HG03342 (cell line): ENCODE results near the gene SP140.

Source experiments
- ATAC-seq: cut with Tn5 transposase; IDR thresholded peaks from one replicate; pipeline ENCODE4 v1.9.1; 2021; ENCODE audit warnings: mild to moderate bottlenecking, moderate library complexity; ENCODE audit not compliant: unreplicated experiment

The SP140 gene

DNA sequence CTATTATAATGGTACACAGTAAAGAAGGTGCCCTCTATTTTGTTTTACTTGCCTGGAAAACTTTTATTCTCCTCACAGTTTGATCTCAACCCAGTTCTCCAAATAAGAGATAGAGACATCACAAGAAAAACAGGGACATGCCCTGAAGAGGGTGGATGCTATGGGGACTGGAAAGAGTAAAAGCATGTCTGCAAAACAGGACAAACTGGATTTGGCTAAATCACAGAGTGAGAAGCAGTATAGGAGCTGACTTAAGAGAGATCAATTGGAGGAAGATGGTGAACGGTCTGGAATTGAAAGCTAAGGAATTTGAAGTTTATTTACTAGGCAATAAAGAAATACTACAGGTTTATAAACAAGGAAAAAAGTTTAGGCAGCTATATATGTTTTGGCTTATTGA lies 134.5 kb downstream of the SP140 start:
- no peak for ATAC-seq

DNA sequence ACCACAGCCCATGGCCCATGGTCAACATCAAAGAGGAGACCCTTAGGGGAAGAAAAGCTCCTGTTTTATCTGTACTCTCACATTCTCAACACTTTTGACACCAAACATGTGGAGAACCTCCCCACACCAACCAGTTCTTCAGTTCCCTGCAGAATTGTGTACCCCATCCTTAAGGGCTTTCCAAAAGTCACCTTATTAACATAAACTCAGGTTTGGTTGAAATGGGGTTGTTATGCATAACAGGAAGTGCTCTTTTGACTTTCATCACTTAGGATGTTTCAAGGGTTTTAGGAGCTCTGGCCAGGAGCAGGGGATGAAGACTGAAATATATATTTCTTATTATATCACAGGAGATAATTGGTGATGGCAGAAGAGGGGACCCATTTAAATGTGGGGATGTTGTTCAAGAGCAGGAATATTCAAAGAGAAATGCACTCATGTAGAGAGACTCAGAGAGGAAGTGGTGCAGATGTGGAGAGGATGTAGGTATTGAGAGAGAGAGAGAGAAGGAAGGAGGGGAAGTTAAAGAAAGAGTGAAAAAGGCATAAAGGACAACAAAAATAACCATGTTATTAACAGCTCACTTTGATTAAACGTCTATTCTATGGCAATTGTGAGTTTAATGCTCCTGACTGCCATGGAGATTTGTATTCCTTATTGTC lies 136.6 kb downstream of the SP140 start:
- ATAC-seq = no peak
